Keratinocyte (primary cell): ENCODE data around the gene DIPK1B. TPM values are rescaled to one million over a fixed set of nuclear protein-coding genes. Genes with fewer than 3 reads are reported as not detected.

ENCODE experiments used
- DNase-seq: peaks from one replicate; pipeline ENCODE4 v3.0.0-alpha.2; 2011; ENCODE audit warnings: low read depth, missing footprints, low spot score
- FAIRE-seq: peaks from 2 replicates; lab custom pipeline; 2011; peaks lifted over from hg19 to GRCh38; lab: Jason Lieb, UNC
- H2AFZ ChIP-seq: 2 replicates; pipeline ENCODE4 v1.6.0; 2012; ENCODE audit warnings: low read length, control low read depth, inconsistent platforms; ENCODE audit not compliant: control insufficient read depth
- H3K27ac ChIP-seq: 2 replicates; pipeline ENCODE4 v1.5.1; 2011; ENCODE audit warnings: low read length; ENCODE audit not compliant: control insufficient read depth, insufficient read depth
- H3K27me3 ChIP-seq: 3 replicates; pipeline ENCODE4 v1.6.0; 2011; ENCODE audit warnings: low read length; ENCODE audit not compliant: control insufficient read depth, insufficient read depth; ENCODE audit errors: extremely low read depth
- H3K36me3 ChIP-seq, 2 experiments: 2 replicates in 1 of 2; 3 replicates in 1 of 2; pipeline ENCODE4 v1.5.1; 2011; ENCODE audit warnings: low read length in 2 of 2, mild to moderate bottlenecking in 1 of 2; ENCODE audit not compliant: control insufficient read depth in 2 of 2, insufficient read depth in 2 of 2; ENCODE audit errors: extremely low read depth in 1 of 2
- H3K4me1 ChIP-seq: 3 replicates; pipeline ENCODE4 v1.5.1; 2011; ENCODE audit warnings: low read length; ENCODE audit not compliant: control insufficient read depth, insufficient read depth; ENCODE audit errors: extremely low read depth
- H3K4me2 ChIP-seq: 3 replicates; pipeline ENCODE4 v1.6.0; 2011; ENCODE audit warnings: low read depth, low read length; ENCODE audit not compliant: control insufficient read depth, insufficient read depth; ENCODE audit errors: extremely low read depth
- H3K4me3 ChIP-seq, 3 experiments: fragments of 200-600 bp in 1 of 3; sonication (generic) in 1 of 3; 2 replicates in 2 of 3; 3 replicates in 1 of 3; pipeline ENCODE4 v1.5.1; 2011 to 2016; ENCODE audit warnings: low read length in 3 of 3, mild to moderate bottlenecking in 3 of 3, control low read depth in 2 of 3, inconsistent platforms in 1 of 3, low read depth in 1 of 3, mixed read lengths in 1 of 3, mixed run types in 1 of 3, moderate library complexity in 1 of 3; ENCODE audit not compliant: control insufficient read depth in 2 of 3, insufficient read depth in 2 of 3; ENCODE audit errors: extremely low read depth in 1 of 3
- H3K79me2 ChIP-seq: 2 replicates; pipeline ENCODE4 v1.6.0; 2012; ENCODE audit warnings: low read length; ENCODE audit not compliant: control insufficient read depth, insufficient read depth
- H3K9ac ChIP-seq: 3 replicates; pipeline ENCODE4 v1.6.0; 2011; ENCODE audit warnings: low read length; ENCODE audit not compliant: control insufficient read depth, insufficient read depth; ENCODE audit errors: extremely low read depth
- H3K9me1 ChIP-seq: 3 replicates; pipeline ENCODE4 v1.6.0; 2011; ENCODE audit warnings: low read length; ENCODE audit not compliant: control insufficient read depth, insufficient read depth; ENCODE audit errors: extremely low read depth
- H3K9me3 ChIP-seq: 2 replicates; pipeline ENCODE4 v1.5.1; 2012; ENCODE audit warnings: low read depth, low read length; ENCODE audit not compliant: control insufficient read depth
- H4K20me1 ChIP-seq: 3 replicates; pipeline ENCODE4 v1.6.0; 2011; ENCODE audit warnings: low read length; ENCODE audit not compliant: control insufficient read depth, insufficient read depth; ENCODE audit errors: extremely low read depth
- CTCF ChIP-seq, 3 experiments: IDR thresholded peaks in 1 of 3; conservative IDR thresholded peaks in 1 of 3; optimal IDR thresholded peaks in 1 of 3; 2 replicates in 2 of 3; 3 replicates in 1 of 3; pipeline versions ENCODE3 to v1.5.1; 2011; ENCODE audit warnings: low read length in 3 of 3, mild to moderate bottlenecking in 3 of 3, moderate library complexity in 2 of 3, control low read depth in 1 of 3, inconsistent platforms in 1 of 3; ENCODE audit not compliant: insufficient read depth in 2 of 3; ENCODE audit errors: extremely low read depth in 1 of 3
- EZH2 ChIP-seq: IDR thresholded peaks from one replicate; pipeline ENCODE4 v1.6.1; 2012; ENCODE audit warnings: inconsistent platforms, mild to moderate bottlenecking, low read length, moderate library complexity
- dilution Hi-C: fragments of 300-500 bp; cut with MboI; formaldehyde crosslinking; loops from one replicate; pipeline ENCODE4 v1.7.0; 2020; ENCODE audit warnings: low sequenced_read_pairs; ENCODE audit not compliant: extremely low pct_ligation_motif_present
- polyA plus RNA-seq, 5 experiments: library from polyadenylated mRNA; depleted of rRNA in 3 of 5; stranded (reverse) in 3 of 5; stranded (forward) in 1 of 5; unstranded in 1 of 5; fragments of >200 nt; gene quantifications; 1 replicate in 1 of 5; 2 replicates in 3 of 5; 3 replicates in 1 of 5; pipeline versions ENCODE4 v1.2.1 to v1.2.3, GENCODE V29; 2011 to 2012; ENCODE audit warnings: missing spikeins in 2 of 5, low read depth in 1 of 5, low replicate concordance in 1 of 5

The DIPK1B gene
- polyA plus RNA-seq, 1 donor (not counting 4 experiments of a cell fraction or from before 2014, with no cell fraction given): not detected

GRCh38 chr9:136712690-136713544 lies 545 bp downstream of the DIPK1B start:
- no peak for TF ChIP-seq CTCF (optimal IDR thresholded peaks at IDR 0.05 in 1 of 3, IDR thresholded peaks at IDR 0.05 in 1 of 3, conservative IDR thresholded peaks at IDR 0.05 in 1 of 3; ENCODE audit: extremely low read depth in 1 of 3, insufficient read depth in 2 of 3, low read length in 3 of 3)
- TF ChIP-seq EZH2: peak; percentile 68
- Histone ChIP-seq H3K4me2 (no peak overlapping the region), H3K36me3 (no peaks in the 10 kb centered on the region), H3K9me3 (no peaks in the 10 kb centered on the region), H3K4me1 (no peaks in the 10 kb centered on the region), H3K79me2 (no peaks in the 10 kb centered on the region), H4K20me1 (no peaks in the 10 kb centered on the region), H3K27ac (no peak overlapping the region), H3K27me3 (peaks cover 19% of the 10 kb centered on the region), H3K9me1 (no peaks in the 10 kb centered on the region), H3K4me3 (no peak overlapping the region), H3K9ac (no peak overlapping the region), H2AFZ (no peak overlapping the region)
- no peak for FAIRE-seq
- dilution Hi-C loops: no loop called here
- DNase-seq: no peak

GRCh38 chr9:136713550-136713949 lies 1.2 kb downstream of the DIPK1B start:
- no peak overlapping the region for H3K4me2 ChIP-seq
- no peaks in the 10 kb centered on the region for H3K9me1 ChIP-seq
- no peaks in the 10 kb centered on the region for H3K9me3 ChIP-seq
- no peak overlapping the region for H3K27ac ChIP-seq
- no peaks in the 10 kb centered on the region for H3K4me1 ChIP-seq
- dilution Hi-C loops: no loop called here
- no peaks in the 10 kb centered on the region for H4K20me1 ChIP-seq
- H3K27me3 ChIP-seq: peaks cover 19% of the 10 kb centered on the region
- H2AFZ ChIP-seq: no peak overlapping the region
- no peak overlapping the region for H3K4me3 ChIP-seq
- DNase-seq (no peak), FAIRE-seq (no peak)
- H3K79me2 ChIP-seq: no peaks in the 10 kb centered on the region
- no peaks in the 10 kb centered on the region for H3K36me3 ChIP-seq
- no peak overlapping the region for H3K9ac ChIP-seq
- TF ChIP-seq EZH2 (no peak), CTCF (optimal IDR thresholded peaks at IDR 0.05 in 1 of 3, IDR thresholded peaks at IDR 0.05 in 1 of 3, conservative IDR thresholded peaks at IDR 0.05 in 1 of 3; ENCODE audit: extremely low read depth in 1 of 3, insufficient read depth in 2 of 3, low read length in 3 of 3) (no peak)
